Right atrium auricular region (tissue), 2 donors: ENCODE data around the gene ARRB1. TPM values are rescaled to one million over a fixed set of nuclear protein-coding genes. Genes with fewer than 3 reads are reported as not detected.

Experiments used
- DNase-seq: peaks from one replicate; pipeline ENCODE4 v3.0.0-alpha.2; 2019; ENCODE audit warnings: low spot score
- H3K27ac ChIP-seq, 2 donors: fragments of 200-600 bp; sonication (generic); 1 replicate in 1 of 2; 2 replicates in 1 of 2; pipeline ENCODE4 v1.5.1; 2016 to 2019
- H3K27me3 ChIP-seq, 2 donors: fragments of 200-600 bp; sonication (generic); one replicate each; pipeline versions ENCODE4 v1.5.1 to v1.6.0; 2017 to 2019
- H3K36me3 ChIP-seq: fragments of 200-600 bp; sonication (generic); one replicate; pipeline ENCODE4 v1.5.1; 2016
- H3K4me1 ChIP-seq, 2 donors: fragments of 200-600 bp; sonication (generic); one replicate each; pipeline versions ENCODE4 v1.5.1 to v1.6.0; 2017 to 2019
- H3K4me3 ChIP-seq, 2 donors: fragments of 200-600 bp; sonication (generic); 1 replicate in 1 of 2; 2 replicates in 1 of 2; pipeline ENCODE4 v1.5.1; 2017 to 2019; ENCODE audit warnings: mild to moderate bottlenecking in 1 of 2, moderate library complexity in 1 of 2
- H3K9me3 ChIP-seq, 2 donors: fragments of 200-600 bp; sonication (generic); one replicate each; pipeline ENCODE4 v1.5.1; 2019
- total RNA-seq, 2 donors: library from RNA; depleted of rRNA; stranded (reverse); fragments of >200 nt; gene quantifications; one replicate each; pipeline ENCODE4 v1.1.0, GENCODE V29; 2016
- TF ChIP-seq, protein P1 (sequence below), 2 donors: fragments of 200-600 bp; sonication (generic); IDR thresholded peaks; one replicate each; pipeline ENCODE4 v1.5.1; 2019; ENCODE audit warnings: antibody characterized with exemption in 2 of 2

ARRB1 gene
- total RNA-seq, 2 donors from 2014 or later: 19.4 to 22.9 TPM

DNA sequence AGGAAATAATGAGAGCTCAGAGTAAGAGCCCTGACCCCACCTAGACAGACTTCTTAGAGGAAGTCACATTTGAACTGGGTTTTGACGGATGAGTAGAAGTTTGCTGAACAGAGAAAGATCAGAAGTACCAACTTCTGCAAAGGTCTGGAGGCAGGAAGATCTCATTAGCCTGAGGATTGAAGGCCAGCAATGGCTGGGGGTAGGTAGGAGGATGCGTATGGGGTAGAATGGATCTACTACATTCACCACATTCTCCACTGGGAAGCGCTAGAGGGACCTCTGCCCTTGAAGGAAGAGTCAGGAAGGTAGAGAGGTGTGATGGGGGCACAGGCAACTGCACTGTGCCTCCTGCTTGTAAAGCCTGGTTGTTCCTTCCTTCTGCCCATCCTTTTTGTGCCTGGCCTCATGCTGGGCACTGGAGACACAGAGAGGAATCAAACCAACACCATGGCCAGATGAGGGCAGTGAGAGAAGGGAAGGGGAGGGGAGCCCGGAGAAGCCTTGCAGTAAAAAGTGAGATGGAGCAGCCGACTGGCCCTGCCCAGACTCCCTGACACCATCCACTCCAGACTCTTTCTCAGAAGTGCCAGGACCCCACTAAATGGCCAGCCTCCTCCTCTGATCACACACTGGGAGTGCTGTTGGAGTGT lies 106.0 kb downstream of the ARRB1 start:
- H3K9me3 ChIP-seq: no peaks in the 10 kb centered on the region
- H3K27ac ChIP-seq: no peak overlapping the region
- H3K27me3 ChIP-seq: peaks cover 3 to 11% of the 10 kb centered on the region in 2 donors
- TF ChIP-seq, protein P1, sequence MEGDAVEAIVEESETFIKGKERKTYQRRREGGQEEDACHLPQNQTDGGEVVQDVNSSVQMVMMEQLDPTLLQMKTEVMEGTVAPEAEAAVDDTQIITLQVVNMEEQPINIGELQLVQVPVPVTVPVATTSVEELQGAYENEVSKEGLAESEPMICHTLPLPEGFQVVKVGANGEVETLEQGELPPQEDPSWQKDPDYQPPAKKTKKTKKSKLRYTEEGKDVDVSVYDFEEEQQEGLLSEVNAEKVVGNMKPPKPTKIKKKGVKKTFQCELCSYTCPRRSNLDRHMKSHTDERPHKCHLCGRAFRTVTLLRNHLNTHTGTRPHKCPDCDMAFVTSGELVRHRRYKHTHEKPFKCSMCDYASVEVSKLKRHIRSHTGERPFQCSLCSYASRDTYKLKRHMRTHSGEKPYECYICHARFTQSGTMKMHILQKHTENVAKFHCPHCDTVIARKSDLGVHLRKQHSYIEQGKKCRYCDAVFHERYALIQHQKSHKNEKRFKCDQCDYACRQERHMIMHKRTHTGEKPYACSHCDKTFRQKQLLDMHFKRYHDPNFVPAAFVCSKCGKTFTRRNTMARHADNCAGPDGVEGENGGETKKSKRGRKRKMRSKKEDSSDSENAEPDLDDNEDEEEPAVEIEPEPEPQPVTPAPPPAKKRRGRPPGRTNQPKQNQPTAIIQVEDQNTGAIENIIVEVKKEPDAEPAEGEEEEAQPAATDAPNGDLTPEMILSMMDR (IDR thresholded peaks at IDR 0.05): no peak
- H3K36me3 ChIP-seq: no peaks in the 10 kb centered on the region
- peaks cover 0 to 16% of the 10 kb centered on the region in 2 donors for H3K4me1 ChIP-seq
- no peak for DNase-seq
- H3K4me3 ChIP-seq: no peak overlapping the region

DNA sequence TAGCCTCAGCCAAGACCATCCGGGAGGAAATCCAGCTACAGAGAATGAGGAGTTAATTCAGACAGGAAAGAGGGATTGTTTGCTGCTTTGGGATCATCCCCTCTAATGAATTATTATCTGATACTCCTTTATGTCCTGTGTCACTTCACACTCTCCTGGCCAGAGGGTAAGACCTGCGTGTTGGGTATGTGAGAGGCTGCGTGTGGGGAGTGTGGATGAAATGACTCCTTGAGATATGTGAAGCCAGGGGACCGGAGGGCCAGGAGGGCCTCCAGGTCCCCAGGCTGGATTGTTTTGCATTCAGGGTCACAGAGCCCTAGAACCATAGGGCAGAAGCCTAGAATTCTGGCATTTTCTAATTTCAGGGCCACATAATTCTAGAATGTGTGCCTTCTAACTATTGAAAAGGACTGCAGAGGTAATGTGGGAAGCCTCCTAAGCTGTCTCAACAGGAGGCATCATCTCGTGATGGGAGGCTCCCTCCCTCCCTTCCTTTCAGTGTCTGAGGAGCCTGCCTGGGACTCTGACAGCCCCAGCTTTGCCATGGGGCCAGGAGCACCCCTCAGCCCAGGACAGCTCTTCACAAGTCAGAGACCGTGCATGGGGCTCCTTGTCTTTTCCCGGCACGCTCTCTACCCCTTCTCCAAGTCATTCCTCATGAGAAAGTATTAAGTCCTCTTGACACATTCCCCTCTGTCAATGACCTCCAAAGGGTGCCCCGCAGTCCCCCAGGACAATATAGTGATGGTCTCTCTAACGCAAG lies 107.2 kb downstream of the ARRB1 start:
- TF ChIP-seq, protein P1 (IDR thresholded peaks at IDR 0.05): no peak

DNA sequence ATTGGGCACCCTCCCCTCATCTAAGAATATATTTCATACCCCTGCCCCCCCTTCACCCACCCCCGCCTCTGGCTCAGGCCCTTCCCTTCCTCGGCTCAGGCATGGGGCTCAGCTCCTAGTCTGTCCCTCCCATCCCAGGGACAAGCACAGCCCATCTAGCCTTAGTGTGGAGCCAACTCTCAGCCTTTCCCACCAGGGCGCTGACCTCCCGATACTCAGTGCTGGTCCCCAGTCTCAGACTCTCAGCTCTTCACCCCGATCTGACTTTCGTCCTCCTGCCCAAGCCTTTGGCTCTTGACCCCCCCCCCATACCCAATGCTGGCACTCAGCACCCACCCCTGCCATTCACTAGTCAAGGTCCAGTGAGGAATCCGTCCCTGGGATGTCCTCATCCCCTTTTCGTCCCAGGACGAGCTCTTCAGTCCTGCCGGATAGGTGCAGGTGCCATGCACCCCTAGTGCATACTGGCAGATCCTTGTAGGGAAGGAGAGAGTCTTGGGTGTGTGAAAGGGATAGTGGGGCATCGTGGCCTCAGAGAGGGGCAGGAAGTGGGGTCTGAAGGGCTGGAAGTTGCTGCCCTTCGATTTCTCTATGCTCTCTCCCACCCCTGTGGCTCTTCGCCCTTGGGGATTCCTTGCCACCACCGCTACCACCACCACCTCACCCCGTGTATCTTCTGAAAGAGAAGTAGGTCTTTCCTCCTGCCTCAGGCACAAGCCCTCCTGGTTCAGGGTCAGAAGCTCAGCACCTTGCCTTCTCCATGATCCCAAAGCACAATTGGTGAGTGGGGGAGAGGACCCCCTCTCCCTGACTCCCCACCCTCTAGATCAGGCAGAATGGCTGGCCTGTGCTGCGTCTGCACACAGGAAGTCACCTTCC lies 108.5 kb downstream of the ARRB1 start:
- Histone ChIP-seq H3K4me3 (no peak overlapping the region), H3K4me1 (peaks cover 0 to 18% of the 10 kb centered on the region in 2 donors), H3K36me3 (no peaks in the 10 kb centered on the region), H3K9me3 (no peaks in the 10 kb centered on the region), H3K27ac (no peak overlapping the region), H3K27me3 (peaks cover 3 to 19% of the 10 kb centered on the region in 2 donors)
- DNase-seq: no peak
- TF ChIP-seq, protein P1 (IDR thresholded peaks at IDR 0.05): no peak

More for the DNA sequence above, 107.2 kb downstream of the ARRB1 start:
- H3K36me3 ChIP-seq: no peaks in the 10 kb centered on the region
- DNase-seq: no peak
- peaks cover 3 to 19% of the 10 kb centered on the region in 2 donors for H3K27me3 ChIP-seq
- H3K4me3 ChIP-seq: no peak overlapping the region
- no peak overlapping the region for H3K27ac ChIP-seq
- H3K9me3 ChIP-seq: no peaks in the 10 kb centered on the region
- H3K4me1 ChIP-seq: peaks cover 0 to 21% of the 10 kb centered on the region in 2 donors

DNA sequence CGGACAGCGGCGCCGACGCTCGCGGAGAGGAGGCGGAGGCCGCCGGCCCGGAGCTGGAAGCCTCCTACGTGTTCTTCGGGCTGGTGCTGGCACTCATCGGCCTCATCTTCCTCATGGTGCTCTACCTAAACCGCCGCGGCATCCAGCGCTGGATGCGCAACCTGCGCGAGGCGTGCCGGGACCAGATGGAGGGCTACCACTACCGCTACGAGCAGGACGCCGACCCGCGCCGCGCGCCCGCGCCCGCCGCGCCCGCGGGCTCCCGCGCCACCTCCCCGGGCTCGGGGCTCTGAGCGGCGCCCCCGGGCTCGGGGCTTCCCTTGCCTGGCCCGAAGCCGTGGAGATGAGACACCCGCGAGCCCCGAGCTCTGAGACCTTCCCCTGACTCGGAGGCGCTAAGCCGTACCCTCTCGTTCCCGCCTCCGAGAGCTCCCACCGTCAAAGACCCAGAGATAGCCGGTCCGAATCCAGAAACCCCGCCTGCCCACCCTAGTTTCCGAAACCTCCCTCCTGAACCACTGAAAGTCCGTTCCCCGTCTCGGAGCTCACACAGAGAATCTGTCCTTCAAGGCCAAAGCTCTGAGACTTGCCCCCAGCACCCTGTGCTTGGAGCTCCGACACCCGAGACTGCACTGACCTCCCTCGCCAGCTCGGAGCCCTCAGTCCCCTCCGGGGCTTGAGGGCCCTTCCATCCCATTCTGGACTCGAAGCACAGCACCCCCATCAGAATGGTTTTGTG lies 109.4 kb downstream of the ARRB1 start:
- peak overlapping the region; percentile 20 to 47 for H3K4me3 ChIP-seq
- no peak for DNase-seq
- TF ChIP-seq, protein P1 (IDR thresholded peaks at IDR 0.05): peak; percentile 25 to 30
- no peak overlapping the region for H3K27ac ChIP-seq
- H3K36me3 ChIP-seq: no peaks in the 10 kb centered on the region
- peaks cover 0 to 18% of the 10 kb centered on the region in 2 donors for H3K4me1 ChIP-seq
- H3K9me3 ChIP-seq: no peaks in the 10 kb centered on the region
- peaks cover 3 to 19% of the 10 kb centered on the region in 2 donors for H3K27me3 ChIP-seq
